Measurements from ENCODE around the gene LYRM7. TPM values are rescaled to one million over a fixed set of nuclear protein-coding genes. Genes with fewer than 3 reads are reported as not detected.

The LYRM7 gene
- total and polyA plus RNA-seq, 10 of the 15 experiments (the other 5 are each of a cell fraction or from before 2014, with no cell fraction given) = 9.2 to 68.8 (median 20.2) TPM

GRCh38 chr5:131245312-131245711, 74.6 kb downstream of the LYRM7 start:
- H3K36me3 ChIP-seq (ENCODE audit: control insufficient read depth in 2 of 2, insufficient read depth in 2 of 2, low read length in 1 of 2) = no peaks in the 10 kb centered on the region; a peak in 1 of 4 replicates
- ChIA-PET RAD21 (ENCODE audit: unreplicated experiment) (interaction anchor here (1.0 to 1.8 kb wide), 4 partner anchors 15 to 24 kb away, joined by 3 to 4 read pairs (median 4); no protein-coding TSS in a partner anchor), SMC1A (ENCODE audit: uncharacterized antibody, unreplicated experiment) (interaction anchor here (1.0 to 41.3 kb wide), 6 partner anchors 9 to 63 kb away, joined by 4 to 1218 read pairs (median 6); no protein-coding TSS in a partner anchor), POLR2A (interaction anchor here (1.2 kb wide), 1 partner anchor 11 kb away, joined by 3 read pairs; no protein-coding TSS in a partner anchor), CTCF (interaction anchor here (1.1 kb wide), 1 partner anchor 9 kb away, joined by 6 read pairs; no protein-coding TSS in a partner anchor)
- no peak overlapping the region for H3K4me2 ChIP-seq (ENCODE audit: control insufficient read depth, insufficient read depth)
- no peak for FAIRE-seq
- H3K27ac ChIP-seq (ENCODE audit: control insufficient read depth, insufficient read depth) = no peak overlapping the region
- H4K20me1 ChIP-seq (ENCODE audit: control insufficient read depth, insufficient read depth) = no peaks in the 10 kb centered on the region
- no TSS peak for BruUV-seq (replicated peaks)
- intact Hi-C loops (cut with micrococcal nuclease; ENCODE audit: unreplicated experiment) = no loop called here
- H3K4me1 ChIP-seq (ENCODE audit: control insufficient read depth, insufficient read depth, low read length) = peaks cover 11% of the 10 kb centered on the region
- H3K9ac ChIP-seq (ENCODE audit: control insufficient read depth, insufficient read depth, low read length) = no peak overlapping the region
- H3K27me3 ChIP-seq (replicated peaks in 1 of 2; ENCODE audit: control insufficient read depth in 2 of 2, insufficient read depth in 2 of 2, low read length in 1 of 2) = no peaks in the 10 kb centered on the region
- H2AFZ ChIP-seq (ENCODE audit: control insufficient read depth, low read depth, low read length) = no peak overlapping the region
- H3K79me2 ChIP-seq (ENCODE audit: control insufficient read depth, insufficient read depth, low read length) = peaks cover 2% of the 10 kb centered on the region
- H3K9me3 ChIP-seq (replicated peaks; ENCODE audit: control insufficient read depth, insufficient read depth, low read length) = peaks cover 6% of the 10 kb centered on the region; the same call in 2 of the 3 replicates
- no peak for DNase-seq (ENCODE audit: low read depth, low spot score)
- in situ Hi-C loops (cut with MboI) = no loop called here
- peak; percentile 62 for ATAC-seq
- no peak overlapping the region for H3K4me3 ChIP-seq
- TF ChIP-seq ZBTB33 (IDR thresholded peaks at IDR 0.05) (no peak), HDGF (IDR thresholded peaks at IDR 0.05) (no peak), CBX3 (IDR thresholded peaks at IDR 0.05; ENCODE audit: borderline replicate concordance, low read depth) (no peak), PML (IDR thresholded peaks at IDR 0.05; ENCODE audit: low read length) (no peak), ATF2 (IDR thresholded peaks at IDR 0.05; ENCODE audit: low read length) (no peak), IKZF1 (conservative IDR thresholded peaks at IDR 0.05) (no peak), RFX5 (IDR thresholded peaks at IDR 0.05; ENCODE audit: low read depth, low read length) (no peak), SIN3A (IDR thresholded peaks at IDR 0.05; ENCODE audit: low read depth, low read length) (no peak)
- TF ChIP-seq, protein P1, sequence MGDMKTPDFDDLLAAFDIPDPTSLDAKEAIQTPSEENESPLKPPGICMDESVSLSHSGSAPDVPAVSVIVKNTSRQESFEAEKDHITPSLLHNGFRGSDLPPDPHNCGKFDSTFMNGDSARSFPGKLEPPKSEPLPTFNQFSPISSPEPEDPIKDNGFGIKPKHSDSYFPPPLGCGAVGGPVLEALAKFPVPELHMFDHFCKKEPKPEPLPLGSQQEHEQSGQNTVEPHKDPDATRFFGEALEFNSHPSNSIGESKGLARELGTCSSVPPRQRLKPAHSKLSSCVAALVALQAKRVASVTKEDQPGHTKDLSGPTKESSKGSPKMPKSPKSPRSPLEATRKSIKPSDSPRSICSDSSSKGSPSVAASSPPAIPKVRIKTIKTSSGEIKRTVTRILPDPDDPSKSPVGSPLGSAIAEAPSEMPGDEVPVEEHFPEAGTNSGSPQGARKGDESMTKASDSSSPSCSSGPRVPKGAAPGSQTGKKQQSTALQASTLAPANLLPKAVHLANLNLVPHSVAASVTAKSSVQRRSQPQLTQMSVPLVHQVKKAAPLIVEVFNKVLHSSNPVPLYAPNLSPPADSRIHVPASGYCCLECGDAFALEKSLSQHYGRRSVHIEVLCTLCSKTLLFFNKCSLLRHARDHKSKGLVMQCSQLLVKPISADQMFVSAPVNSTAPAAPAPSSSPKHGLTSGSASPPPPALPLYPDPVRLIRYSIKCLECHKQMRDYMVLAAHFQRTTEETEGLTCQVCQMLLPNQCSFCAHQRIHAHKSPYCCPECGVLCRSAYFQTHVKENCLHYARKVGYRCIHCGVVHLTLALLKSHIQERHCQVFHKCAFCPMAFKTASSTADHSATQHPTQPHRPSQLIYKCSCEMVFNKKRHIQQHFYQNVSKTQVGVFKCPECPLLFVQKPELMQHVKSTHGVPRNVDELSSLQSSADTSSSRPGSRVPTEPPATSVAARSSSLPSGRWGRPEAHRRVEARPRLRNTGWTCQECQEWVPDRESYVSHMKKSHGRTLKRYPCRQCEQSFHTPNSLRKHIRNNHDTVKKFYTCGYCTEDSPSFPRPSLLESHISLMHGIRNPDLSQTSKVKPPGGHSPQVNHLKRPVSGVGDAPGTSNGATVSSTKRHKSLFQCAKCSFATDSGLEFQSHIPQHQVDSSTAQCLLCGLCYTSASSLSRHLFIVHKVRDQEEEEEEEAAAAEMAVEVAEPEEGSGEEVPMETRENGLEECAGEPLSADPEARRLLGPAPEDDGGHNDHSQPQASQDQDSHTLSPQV (IDR thresholded peaks at IDR 0.05) = no peak
- TF ChIP-seq, protein P2, sequence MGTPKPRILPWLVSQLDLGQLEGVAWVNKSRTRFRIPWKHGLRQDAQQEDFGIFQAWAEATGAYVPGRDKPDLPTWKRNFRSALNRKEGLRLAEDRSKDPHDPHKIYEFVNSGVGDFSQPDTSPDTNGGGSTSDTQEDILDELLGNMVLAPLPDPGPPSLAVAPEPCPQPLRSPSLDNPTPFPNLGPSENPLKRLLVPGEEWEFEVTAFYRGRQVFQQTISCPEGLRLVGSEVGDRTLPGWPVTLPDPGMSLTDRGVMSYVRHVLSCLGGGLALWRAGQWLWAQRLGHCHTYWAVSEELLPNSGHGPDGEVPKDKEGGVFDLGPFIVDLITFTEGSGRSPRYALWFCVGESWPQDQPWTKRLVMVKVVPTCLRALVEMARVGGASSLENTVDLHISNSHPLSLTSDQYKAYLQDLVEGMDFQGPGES (IDR thresholded peaks at IDR 0.05) = no peak
- TF ChIP-seq, protein P3, sequence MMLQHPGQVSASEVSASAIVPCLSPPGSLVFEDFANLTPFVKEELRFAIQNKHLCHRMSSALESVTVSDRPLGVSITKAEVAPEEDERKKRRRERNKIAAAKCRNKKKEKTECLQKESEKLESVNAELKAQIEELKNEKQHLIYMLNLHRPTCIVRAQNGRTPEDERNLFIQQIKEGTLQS (IDR thresholded peaks at IDR 0.05; ENCODE audit: borderline replicate concordance, extremely low read depth, low read depth, low read length) = no peak
